Loucy (cell line): ENCODE data around the gene UFD1.
A peak's percentile ranks its signal among the peaks of the same experiment; 100 is the strongest.

Experiments
- H2AFZ ChIP-seq: fragments of 200-600 bp; sonication (generic); 2 replicates; pipeline ENCODE4 v1.6.0; 2016; ENCODE audit warnings: antibody characterized with exemption, mild to moderate bottlenecking, low read length, moderate library complexity
- H3F3A ChIP-seq: fragments of 200-600 bp; 2 replicates; pipeline ENCODE4 v1.6.0; 2016; ENCODE audit warnings: antibody characterized with exemption, low read depth, mild to moderate bottlenecking
- H3K27me3 ChIP-seq: fragments of 200-600 bp; sonication (generic); 2 replicates; pipeline ENCODE4 v1.6.1; 2014; ENCODE audit warnings: low read length, mild to moderate bottlenecking; ENCODE audit not compliant: insufficient read depth, poor library complexity, severe bottlenecking
- H3K36me3 ChIP-seq: fragments of 200-600 bp; sonication (generic); 2 replicates; pipeline ENCODE4 v1.6.1; 2016; ENCODE audit warnings: low read length; ENCODE audit not compliant: insufficient read depth
- H3K4me1 ChIP-seq: fragments of 200-600 bp; sonication (generic); 2 replicates; pipeline ENCODE4 v1.5.1; 2014; ENCODE audit warnings: low read length, mild to moderate bottlenecking; ENCODE audit not compliant: insufficient read depth, poor library complexity, severe bottlenecking
- H3K4me2 ChIP-seq: fragments of 200-600 bp; sonication (generic); 2 replicates; pipeline ENCODE4 v1.6.0; 2014; ENCODE audit warnings: antibody characterized with exemption, low read length, low read depth, mild to moderate bottlenecking; ENCODE audit not compliant: poor library complexity, severe bottlenecking
- H3K4me3 ChIP-seq: fragments of 200-600 bp; sonication (generic); 2 replicates; pipeline ENCODE4 v1.5.1; 2014; ENCODE audit warnings: low read length, mild to moderate bottlenecking, mixed read lengths; ENCODE audit not compliant: poor library complexity, severe bottlenecking
- H3K79me2 ChIP-seq: fragments of 200-600 bp; sonication (generic); 2 replicates; pipeline ENCODE4 v1.6.1; 2014; ENCODE audit warnings: low read length; ENCODE audit not compliant: insufficient read depth
- H3K9ac ChIP-seq: fragments of 200-600 bp; sonication (generic); 2 replicates; pipeline ENCODE4 v1.6.0; 2014; ENCODE audit warnings: mild to moderate bottlenecking, low read depth, low read length, moderate library complexity; ENCODE audit not compliant: poor library complexity, severe bottlenecking
- H3K9me2 ChIP-seq: fragments of 200-600 bp; sonication (generic); replicated peaks from 2 replicates; pipeline ENCODE4 v1.6.1; 2016; ENCODE audit warnings: low read depth, low read length, mixed read lengths
- H3K9me3 ChIP-seq: fragments of 200-600 bp; sonication (generic); 2 replicates; pipeline ENCODE4 v1.6.1; 2014; ENCODE audit warnings: mild to moderate bottlenecking, antibody characterized with exemption, low read length, low read depth; ENCODE audit not compliant: insufficient read depth
- H4K20me1 ChIP-seq: fragments of 200-600 bp; sonication (generic); 2 replicates; pipeline ENCODE4 v1.6.0; 2014; ENCODE audit warnings: antibody characterized with exemption, low read length, mild to moderate bottlenecking; ENCODE audit not compliant: insufficient read depth, poor library complexity, severe bottlenecking
- EZH2phosphoT487 ChIP-seq: fragments of 200-600 bp; IDR thresholded peaks from 2 replicates; pipeline ENCODE4 v1.6.1; 2018; ENCODE audit warnings: antibody characterized with exemption, mild to moderate bottlenecking, moderate library complexity, borderline replicate concordance
- TF ChIP-seq, protein P1 (sequence below): fragments of 200-600 bp; sonication (generic); conservative IDR thresholded peaks from 2 replicates; pipeline ENCODE4 v1.5.1; 2014; ENCODE audit warnings: mild to moderate bottlenecking, antibody characterized with exemption, low read length

The UFD1 gene

DNA sequence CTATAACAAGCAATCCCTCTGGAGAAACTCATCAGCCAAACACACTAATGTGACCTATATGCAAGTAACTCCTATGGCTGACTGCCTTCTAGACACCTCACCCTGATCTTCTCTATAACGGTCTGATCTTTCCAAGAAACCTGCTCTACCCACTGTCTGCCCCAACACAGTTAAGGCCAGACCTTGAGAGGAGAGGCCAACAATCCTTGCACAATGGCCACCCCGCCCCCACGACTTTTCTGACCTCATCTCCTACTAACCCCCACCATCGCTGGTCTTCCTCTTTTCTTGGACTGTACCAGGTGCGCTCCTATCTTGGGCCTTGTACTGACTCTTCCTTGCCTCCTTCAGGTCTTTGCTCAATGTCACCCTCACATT, 59.9 kb downstream of the UFD1 start:
- Histone ChIP-seq H4K20me1 (peaks cover 8% of the 10 kb centered on the region), H3K36me3 (no peaks in the 10 kb centered on the region), H3K9ac (peak overlapping the region; percentile 54), H3K4me3 (peak overlapping the region; percentile 17), H3F3A (no peaks in the 10 kb centered on the region; the same call in 1 of the 2 replicates), H2AFZ (no peak overlapping the region), H3K27me3 (no peaks in the 10 kb centered on the region), H3K9me2 (no peaks in the 10 kb centered on the region), H3K9me3 (no peaks in the 10 kb centered on the region), H3K79me2 (peaks cover 85% of the 10 kb centered on the region), H3K4me1 (peaks cover 38% of the 10 kb centered on the region), H3K4me2 (peak overlapping the region; percentile 41)
- TF ChIP-seq EZH2phosphoT487, result no peak
- TF ChIP-seq, protein P1, sequence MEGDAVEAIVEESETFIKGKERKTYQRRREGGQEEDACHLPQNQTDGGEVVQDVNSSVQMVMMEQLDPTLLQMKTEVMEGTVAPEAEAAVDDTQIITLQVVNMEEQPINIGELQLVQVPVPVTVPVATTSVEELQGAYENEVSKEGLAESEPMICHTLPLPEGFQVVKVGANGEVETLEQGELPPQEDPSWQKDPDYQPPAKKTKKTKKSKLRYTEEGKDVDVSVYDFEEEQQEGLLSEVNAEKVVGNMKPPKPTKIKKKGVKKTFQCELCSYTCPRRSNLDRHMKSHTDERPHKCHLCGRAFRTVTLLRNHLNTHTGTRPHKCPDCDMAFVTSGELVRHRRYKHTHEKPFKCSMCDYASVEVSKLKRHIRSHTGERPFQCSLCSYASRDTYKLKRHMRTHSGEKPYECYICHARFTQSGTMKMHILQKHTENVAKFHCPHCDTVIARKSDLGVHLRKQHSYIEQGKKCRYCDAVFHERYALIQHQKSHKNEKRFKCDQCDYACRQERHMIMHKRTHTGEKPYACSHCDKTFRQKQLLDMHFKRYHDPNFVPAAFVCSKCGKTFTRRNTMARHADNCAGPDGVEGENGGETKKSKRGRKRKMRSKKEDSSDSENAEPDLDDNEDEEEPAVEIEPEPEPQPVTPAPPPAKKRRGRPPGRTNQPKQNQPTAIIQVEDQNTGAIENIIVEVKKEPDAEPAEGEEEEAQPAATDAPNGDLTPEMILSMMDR, result no peak

DNA sequence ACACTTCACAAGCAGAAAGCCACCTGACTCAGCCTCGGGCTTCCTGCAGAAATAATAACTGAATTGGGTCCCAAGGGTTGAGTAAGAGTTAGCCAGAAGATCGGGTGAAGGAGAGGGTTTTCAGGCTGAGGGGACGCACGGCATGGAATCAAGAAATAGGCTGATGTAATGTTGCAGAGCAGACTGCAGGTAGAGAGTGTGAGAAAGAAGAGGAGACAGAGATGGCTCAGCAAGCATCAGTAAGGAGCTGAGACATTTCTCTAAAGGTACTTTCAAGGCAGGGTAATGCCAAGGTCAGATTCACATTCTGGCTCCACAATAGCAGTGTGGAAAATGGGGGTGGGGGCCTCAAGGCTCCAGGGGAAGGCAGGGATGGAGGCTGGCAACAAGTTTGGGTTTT, 66.1 kb downstream of the UFD1 start:
- no peak overlapping the region for H3K9ac ChIP-seq
- TF ChIP-seq, protein P1, result no peak
- TF ChIP-seq EZH2phosphoT487, result no peak
- H3F3A ChIP-seq, result no peaks in the 10 kb centered on the region
- no peak overlapping the region for H2AFZ ChIP-seq
- H3K36me3 ChIP-seq, result peaks cover 33% of the 10 kb centered on the region; the same call in 1 of the 2 replicates
- peaks cover 66% of the 10 kb centered on the region for H3K79me2 ChIP-seq
- no peaks in the 10 kb centered on the region for H3K9me2 ChIP-seq
- peaks cover 6% of the 10 kb centered on the region for H4K20me1 ChIP-seq
- H3K4me1 ChIP-seq, result no peaks in the 10 kb centered on the region
- H3K9me3 ChIP-seq, result no peaks in the 10 kb centered on the region
- H3K4me2 ChIP-seq, result no peak overlapping the region
- H3K27me3 ChIP-seq, result no peaks in the 10 kb centered on the region
- H3K4me3 ChIP-seq, result no peak overlapping the region

DNA sequence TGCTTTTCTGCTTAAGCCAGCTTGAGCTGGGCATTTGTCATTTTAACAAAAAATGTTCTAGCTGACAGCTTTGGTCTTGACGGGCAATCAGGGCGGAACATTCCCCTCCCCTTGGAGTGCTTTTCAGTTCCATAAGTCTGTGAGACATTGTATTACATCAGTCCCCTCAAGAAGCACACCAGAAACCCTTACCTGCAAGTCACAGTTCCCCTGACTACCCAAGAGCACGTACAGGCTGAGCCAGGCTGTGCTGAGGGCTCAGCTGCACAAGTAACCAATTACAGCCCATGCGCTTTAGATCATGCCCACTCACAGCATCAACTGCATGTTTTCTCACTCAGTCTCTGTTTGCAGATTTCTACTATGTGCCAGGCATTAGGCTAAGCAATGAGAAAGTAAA, 66.5 kb downstream of the UFD1 start:
- Histone ChIP-seq H4K20me1 (peaks cover 6% of the 10 kb centered on the region), H2AFZ (no peak overlapping the region), H3K4me2 (no peak overlapping the region), H3K79me2 (peaks cover 62% of the 10 kb centered on the region), H3K4me1 (no peaks in the 10 kb centered on the region), H3K27me3 (no peaks in the 10 kb centered on the region), H3K9ac (no peak overlapping the region), H3K9me2 (no peaks in the 10 kb centered on the region), H3F3A (no peaks in the 10 kb centered on the region), H3K4me3 (no peak overlapping the region), H3K9me3 (no peaks in the 10 kb centered on the region), H3K36me3 (peaks cover 38% of the 10 kb centered on the region; the same call in 1 of the 2 replicates)
- no peak for TF ChIP-seq EZH2phosphoT487
- TF ChIP-seq, protein P1, result no peak
